ENCODE data around the gene SYCP3. TPM values are rescaled to one million over a fixed set of nuclear protein-coding genes. Genes with fewer than 3 reads are reported as not detected.

SYCP3 gene
- total and polyA plus RNA-seq, 2 of the 8 experiments (the other 6 are each of a cell fraction or from before 2014, with no cell fraction given): 0.02 to 0.07 TPM

GRCh38 chr12:101727098-101727497 lies 12.2 kb downstream of the SYCP3 start:
- H4K5ac ChIP-seq (ENCODE audit: insufficient read length, low read depth, low read length): no peak overlapping the region
- FAIRE-seq: no peak
- CTCF ChIA-PET (ENCODE audit: partially characterized antibody): interaction anchor here (0.6 kb wide), 1 partner anchor 1902 kb away, joined by 4 read pairs; no protein-coding TSS in a partner anchor

More at GRCh38 chr12:101727098-101727497, 12.2 kb downstream of the SYCP3 start:
- Histone ChIP-seq H3K4me1 (replicated peaks in 1 of 4; ENCODE audit: control insufficient read depth in 3 of 4, insufficient read depth in 4 of 4, low read length in 3 of 4) (no peaks in the 10 kb centered on the region), H3K36me3 (ENCODE audit: control insufficient read depth in 2 of 4, insufficient read depth in 4 of 4, low read length in 3 of 4) (peaks cover 0 to 3% (median 0%) of the 10 kb centered on the region in 4 experiments; a peak in 2 of 8 replicates), H2BK20ac (ENCODE audit: low read length) (no peak overlapping the region), H3K23ac (ENCODE audit: insufficient read length) (no peak overlapping the region), H2AK5ac (ENCODE audit: low read depth, low read length) (no peak overlapping the region), H3K27me3 (replicated peaks in 1 of 4; ENCODE audit: control insufficient read depth in 3 of 4, extremely low read depth in 1 of 4, insufficient read depth in 3 of 4, low read length in 3 of 4) (no peaks in the 10 kb centered on the region), H3K18ac (ENCODE audit: extremely low read depth, low read length) (no peak overlapping the region), H4K8ac (ENCODE audit: extremely low read depth, insufficient read depth, low read length) (no peak overlapping the region), H3K4ac (replicated peaks; ENCODE audit: insufficient read length, low read depth, low read length) (no peak overlapping the region), H4K20me1 (replicated peaks in 1 of 2; ENCODE audit: control insufficient read depth in 1 of 2, insufficient read depth in 2 of 2, low read length in 2 of 2) (no peaks in the 10 kb centered on the region), H3K9ac (replicated peaks in 1 of 4; ENCODE audit: extremely low read depth in 1 of 4, low read depth in 3 of 4, low read length in 3 of 4) (peak overlapping the region in 1 of 4 experiments; percentile 34; a peak in 1 of 7 replicates), H3K79me2 (ENCODE audit: control insufficient read depth in 1 of 2, insufficient read depth in 2 of 2, low read length in 2 of 2) (no peaks in the 10 kb centered on the region), H4K91ac (replicated peaks; ENCODE audit: insufficient read length, low read length) (no peak overlapping the region), H3K4me3 (ENCODE audit: extremely low read depth in 1 of 4, insufficient read depth in 2 of 4, low read depth in 3 of 4, low read length in 4 of 4) (no peak overlapping the region), H2BK120ac (replicated peaks; ENCODE audit: low read depth, low read length) (no peak overlapping the region), H2BK5ac (ENCODE audit: low read depth, low read length) (no peak overlapping the region), H3K14ac (ENCODE audit: insufficient read length) (no peak overlapping the region), H3K23me2 (ENCODE audit: low read depth, low read length) (no peaks in the 10 kb centered on the region), H3K27ac (ENCODE audit: low read depth, low read length) (no peak overlapping the region), H2AFZ (ENCODE audit: low read length) (no peak overlapping the region), H3K9me3 (ENCODE audit: insufficient read depth in 2 of 2, low read depth in 1 of 2, low read length in 1 of 2) (no peaks in the 10 kb centered on the region), H3K56ac (replicated peaks; ENCODE audit: insufficient read length, low read depth, low read length) (no peak overlapping the region), H3K4me2 (ENCODE audit: insufficient read depth in 1 of 2, low read depth in 2 of 2, low read length in 2 of 2) (no peak overlapping the region), H2BK12ac (ENCODE audit: low read depth, low read length) (no peak overlapping the region), H2BK15ac (ENCODE audit: low read length) (no peak overlapping the region), H3K79me1 (ENCODE audit: low read depth, low read length) (no peaks in the 10 kb centered on the region)
- POLR2A ChIA-PET (ENCODE audit: partially characterized antibody): no interaction called here
- DNase-seq (ENCODE audit: low read depth in 1 of 2, low spot score in 2 of 2): no peak
- TF ChIP-seq CBX8 (IDR thresholded peaks at IDR 0.05; ENCODE audit: borderline replicate concordance, low read depth, low read length) (no peak), SIRT6 (IDR thresholded peaks at IDR 0.05; ENCODE audit: low read length) (no peak), ATF2 (IDR thresholded peaks at IDR 0.05; ENCODE audit: low read length) (no peak), TBP (IDR thresholded peaks at IDR 0.05; ENCODE audit: low read depth, low read length) (no peak), GTF2F1 (IDR thresholded peaks at IDR 0.05; ENCODE audit: borderline replicate concordance, low read depth, low read length) (no peak), KDM1A (IDR thresholded peaks at IDR 0.05; ENCODE audit: borderline replicate concordance, low read length) (no peak), EP300 (IDR thresholded peaks at IDR 0.05; ENCODE audit: borderline replicate concordance in 1 of 2, low read depth in 2 of 2, low read length in 2 of 2) (no peak)

Measured in H1 (cell line).